ENCODE data around the gene VPS35. TPM values are rescaled to one million over a fixed set of nuclear protein-coding genes. Genes with fewer than 3 reads are reported as not detected.

Gene VPS35
- total RNA-seq = 100 to 1,000 TPM; 112 to 114 TPM

DNA sequence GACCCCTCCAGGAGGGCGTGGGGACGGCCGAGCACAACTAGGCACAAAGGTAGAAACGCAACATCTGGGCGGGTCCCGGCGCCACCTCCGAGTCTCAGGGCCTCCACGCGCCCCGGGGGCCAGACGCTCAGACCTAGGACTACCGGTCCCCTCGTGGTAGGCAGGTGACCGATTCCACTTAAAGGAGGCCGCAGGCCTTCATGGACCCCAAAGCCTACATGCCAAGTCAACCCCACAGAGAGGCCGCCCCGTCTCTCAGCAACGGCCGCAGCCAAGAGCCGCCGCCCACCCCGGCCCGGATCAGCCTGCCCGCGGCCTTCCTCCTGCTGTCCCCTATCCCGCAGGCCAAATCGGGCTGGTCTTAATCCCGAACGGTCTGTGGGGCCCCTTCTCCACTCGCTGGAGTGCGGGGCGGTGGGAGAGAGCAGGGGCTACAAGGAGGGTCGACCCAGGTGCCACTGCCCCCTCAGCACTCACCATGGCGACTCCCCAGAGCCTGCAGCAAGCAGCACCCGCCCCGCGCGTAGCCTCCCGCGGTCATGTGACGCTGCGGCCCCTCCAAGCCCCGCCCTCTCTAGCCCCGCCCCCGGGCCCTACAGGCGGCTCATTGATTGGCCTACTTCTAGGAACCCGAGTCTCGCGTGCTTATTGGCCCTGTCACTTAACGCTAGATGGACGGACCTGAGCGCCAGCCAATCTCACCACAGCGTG is at the start of gene VPS35:
TSS of gene VPS35 (minus strand) at position 525 of the 711 bp plus-strand sequence. CDS start at position 480, 45 bp downstream.
- no peak within 1 kb of the TSS for H3K4me3 Mint-ChIP-seq
- no peaks in the 10 kb centered on the region for H3K27me3 Mint-ChIP-seq
- H3K4me1 Mint-ChIP-seq (ENCODE audit: low read depth) = peaks cover 49% of the 10 kb centered on the region
- intact Hi-C loops (cut with micrococcal nuclease) = loop anchor here (1.0 to 10.0 kb wide), 11 partner anchors 16 to 1922 kb away; partner anchors contain the start of genes C16orf87, DNAJA2, GPT2 and ITFG1
- DNase-seq = peak; percentile 100
- H3K36me3 Mint-ChIP-seq = peaks cover 21% of the 10 kb centered on the region
- ChIA-PET CTCF (interaction anchor here (1.2 to 4.0 kb wide), 3 partner anchors 14 to 195 kb away, joined by 3 to 36 read pairs (median 6); partner anchors contain the start of gene GPT2), POLR2A (interaction anchor here (1.4 kb wide), 1 partner anchor 195 kb away, joined by 9 read pairs; the partner anchor contains the start of gene GPT2)
- no peaks in the 10 kb centered on the region for H3K9me3 Mint-ChIP-seq
- no peak within 1 kb of the TSS for H3K27ac Mint-ChIP-seq

DNA sequence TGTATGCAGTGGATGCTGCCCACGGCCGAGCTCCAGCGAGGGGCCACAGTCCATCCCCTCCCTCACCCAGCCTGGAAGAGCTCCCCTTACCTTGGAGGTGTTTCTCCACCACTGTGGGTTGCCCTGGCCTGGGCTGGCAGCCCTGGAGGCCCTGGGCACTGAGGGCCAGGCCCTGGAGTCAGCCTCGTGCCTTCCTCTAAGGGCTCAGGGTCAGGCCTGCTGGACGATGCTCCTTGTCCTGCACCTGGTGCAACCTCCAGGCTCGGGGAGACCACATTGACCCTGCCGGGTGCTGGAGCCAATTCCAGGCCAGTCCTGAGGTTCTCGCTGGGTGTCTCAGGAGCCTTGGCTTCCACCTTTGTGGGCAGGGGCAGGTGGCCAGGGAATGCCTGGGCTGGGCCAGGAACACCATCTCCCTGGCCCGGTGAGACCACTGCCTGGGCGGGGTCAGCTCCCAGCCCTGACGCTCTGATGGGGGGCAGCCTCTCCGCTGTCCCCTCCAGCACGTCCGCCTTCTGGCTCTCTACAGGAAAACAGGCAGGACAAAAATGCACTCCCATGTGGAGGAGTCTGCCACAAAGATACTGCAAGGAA is 48.7 kb upstream of the VPS35 start:
- Mint-ChIP-seq H3K27me3 (no peaks in the 10 kb centered on the region), H3K27ac (no peak overlapping the region), H3K9me3 (no peaks in the 10 kb centered on the region), H3K4me1 (ENCODE audit: low read depth) (no peaks in the 10 kb centered on the region), H3K36me3 (no peaks in the 10 kb centered on the region), H3K4me3 (no peak overlapping the region)
- no peak for DNase-seq
- ChIA-PET POLR2A (interaction anchor here (0.5 kb wide), 1 partner anchor 74 kb away, joined by 4 read pairs; no protein-coding TSS in a partner anchor), CTCF (interaction anchor here (1.4 kb wide), 1 partner anchor 64 kb away, joined by 3 read pairs; no protein-coding TSS in a partner anchor)
- intact Hi-C loops (cut with micrococcal nuclease) = no loop called here

DNA sequence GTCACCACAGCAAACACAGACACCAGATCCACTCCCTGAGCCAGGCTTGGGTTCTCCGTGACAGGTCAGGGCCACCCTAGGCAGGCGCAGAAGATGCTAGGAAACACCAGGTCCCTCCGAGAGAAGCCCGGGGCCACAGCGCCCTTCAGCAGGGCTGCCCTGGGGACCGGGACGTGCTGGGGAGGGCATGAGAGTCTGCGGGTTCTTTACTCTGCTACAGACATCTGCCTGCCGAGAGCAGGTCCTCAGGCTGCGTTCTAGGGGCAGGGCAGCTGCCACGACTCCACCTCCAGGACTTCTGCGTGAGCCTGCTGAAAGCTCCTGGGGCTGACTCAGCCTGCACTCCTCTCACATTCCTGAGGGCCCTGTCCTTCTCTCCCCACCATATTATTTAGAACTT is 47.7 kb upstream of the VPS35 start:
- no peak overlapping the region for H3K4me3 Mint-ChIP-seq
- H3K27ac Mint-ChIP-seq = no peak overlapping the region
- DNase-seq = no peak
- no peaks in the 10 kb centered on the region for H3K9me3 Mint-ChIP-seq
- POLR2A ChIA-PET = no interaction called here
- no peaks in the 10 kb centered on the region for H3K4me1 Mint-ChIP-seq (ENCODE audit: low read depth)
- CTCF ChIA-PET = no interaction called here
- H3K36me3 Mint-ChIP-seq = no peaks in the 10 kb centered on the region
- intact Hi-C loops (cut with micrococcal nuclease) = no loop called here
- no peaks in the 10 kb centered on the region for H3K27me3 Mint-ChIP-seq

DNA sequence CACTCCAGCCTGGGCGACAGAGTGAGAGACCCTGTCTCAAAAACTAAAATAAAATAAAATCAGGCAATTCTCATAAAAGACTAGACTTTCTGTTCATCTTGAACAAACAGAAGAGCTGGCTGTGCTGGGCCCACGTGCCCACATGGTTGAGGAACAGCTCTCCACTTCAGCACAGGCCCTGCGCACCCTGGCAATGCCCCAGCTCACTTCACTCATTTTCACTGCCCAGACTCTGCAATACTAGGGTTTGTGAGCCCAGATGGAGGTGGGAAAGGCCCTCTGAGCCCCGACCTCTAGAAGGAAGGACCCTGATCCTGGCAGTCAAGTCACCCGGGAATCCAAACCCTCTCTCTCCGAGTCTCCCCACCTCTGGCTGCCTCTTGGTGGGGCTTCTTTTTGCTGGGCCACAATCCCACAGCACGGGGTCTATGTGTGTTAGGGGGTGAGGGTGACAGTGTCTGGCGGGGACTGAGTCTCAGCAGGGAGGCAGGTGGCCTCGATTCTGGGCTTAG is 44.4 kb upstream of the VPS35 start:
- no peak for DNase-seq
- ChIA-PET POLR2A (no interaction called here), CTCF (no interaction called here)
- intact Hi-C loops (cut with micrococcal nuclease) = no loop called here
- H3K27me3 Mint-ChIP-seq = peaks cover 1% of the 10 kb centered on the region
- no peaks in the 10 kb centered on the region for H3K36me3 Mint-ChIP-seq
- H3K4me3 Mint-ChIP-seq = no peak overlapping the region
- no peaks in the 10 kb centered on the region for H3K4me1 Mint-ChIP-seq (ENCODE audit: low read depth)
- no peak overlapping the region for H3K27ac Mint-ChIP-seq
- no peaks in the 10 kb centered on the region for H3K9me3 Mint-ChIP-seq

DNA sequence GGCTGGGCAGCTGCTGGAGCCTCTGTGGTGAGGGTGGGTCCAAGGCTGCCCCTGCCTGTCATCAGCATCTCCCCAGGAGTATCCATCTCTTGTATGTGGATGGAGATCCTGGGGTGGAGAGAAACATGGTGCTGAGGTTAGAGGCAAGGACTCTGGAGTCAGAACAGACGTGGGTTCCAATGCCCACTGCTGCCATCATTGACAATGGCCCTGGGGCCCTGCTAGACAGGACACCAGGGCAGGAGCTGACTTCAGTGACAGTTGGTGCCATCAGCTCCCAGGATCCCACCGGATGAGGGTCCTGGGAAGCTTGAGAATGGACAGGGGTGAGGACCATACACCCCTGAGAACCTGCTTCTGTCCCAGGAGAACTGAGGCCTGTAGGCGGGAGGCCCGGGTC is 43.6 kb upstream of the VPS35 start:
- CTCF ChIA-PET = no interaction called here
- no peak overlapping the region for H3K4me3 Mint-ChIP-seq
- POLR2A ChIA-PET = no interaction called here

DNA sequence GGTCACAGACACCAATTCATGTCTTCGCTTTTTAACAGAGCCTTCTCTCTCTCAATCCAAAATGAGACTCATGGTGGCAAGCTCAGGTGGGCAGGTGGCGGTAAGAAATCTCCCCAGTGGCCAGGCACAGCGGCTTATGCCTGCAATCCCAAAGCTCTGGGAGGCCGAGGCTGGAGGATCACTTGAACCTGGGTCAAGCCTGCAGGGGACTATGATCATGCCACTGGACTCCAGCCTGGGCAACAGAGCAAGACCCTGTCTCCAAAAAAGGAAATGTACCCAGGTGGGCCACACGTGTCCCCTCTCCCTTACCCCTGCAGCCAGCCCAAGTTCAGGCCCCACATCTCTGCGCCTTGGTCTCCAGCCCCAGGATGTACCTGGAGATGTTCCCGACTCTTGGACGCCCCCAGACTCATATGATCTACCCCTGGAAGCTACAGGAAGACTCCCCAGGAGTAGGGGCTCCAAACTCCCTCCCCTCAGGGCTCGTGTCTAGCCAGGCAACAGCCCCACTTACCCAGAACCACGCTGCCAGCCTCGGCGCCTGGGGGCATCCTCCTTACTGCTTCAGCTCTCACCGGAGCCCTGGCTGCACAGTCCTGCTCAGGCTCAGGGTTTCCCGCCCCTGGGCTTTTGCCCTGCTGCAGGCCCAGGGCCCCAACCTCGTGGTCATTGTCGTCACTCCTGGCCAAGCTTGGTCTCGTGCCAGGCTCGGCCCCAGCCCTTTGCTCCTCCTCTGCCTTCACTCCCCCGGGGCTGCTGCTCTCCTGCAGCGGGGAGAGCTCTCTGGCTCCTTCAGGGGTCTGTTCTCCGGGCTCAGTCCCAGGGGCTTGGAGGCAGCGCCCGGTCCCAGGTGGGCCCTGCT is 42.9 kb upstream of the VPS35 start:
- H3K27ac Mint-ChIP-seq = no peak overlapping the region
- intact Hi-C loops (cut with micrococcal nuclease) = no loop called here
- peaks cover 1% of the 10 kb centered on the region for H3K27me3 Mint-ChIP-seq
- no peak for DNase-seq
- ChIA-PET CTCF (interaction anchor here (0.5 kb wide), 1 partner anchor 10 kb away, joined by 3 read pairs; no protein-coding TSS in a partner anchor), POLR2A (no interaction called here)
- no peaks in the 10 kb centered on the region for H3K36me3 Mint-ChIP-seq
- H3K9me3 Mint-ChIP-seq = no peaks in the 10 kb centered on the region
- no peak overlapping the region for H3K4me3 Mint-ChIP-seq
- H3K4me1 Mint-ChIP-seq (ENCODE audit: low read depth) = no peaks in the 10 kb centered on the region

More for the DNA sequence above, 43.6 kb upstream of the VPS35 start:
- Mint-ChIP-seq H3K4me1 (ENCODE audit: low read depth) (no peaks in the 10 kb centered on the region), H3K27me3 (peaks cover 1% of the 10 kb centered on the region), H3K36me3 (no peaks in the 10 kb centered on the region), H3K9me3 (no peaks in the 10 kb centered on the region), H3K27ac (no peak overlapping the region)
- intact Hi-C loops (cut with micrococcal nuclease) = no loop called here
- no peak for DNase-seq

DNA sequence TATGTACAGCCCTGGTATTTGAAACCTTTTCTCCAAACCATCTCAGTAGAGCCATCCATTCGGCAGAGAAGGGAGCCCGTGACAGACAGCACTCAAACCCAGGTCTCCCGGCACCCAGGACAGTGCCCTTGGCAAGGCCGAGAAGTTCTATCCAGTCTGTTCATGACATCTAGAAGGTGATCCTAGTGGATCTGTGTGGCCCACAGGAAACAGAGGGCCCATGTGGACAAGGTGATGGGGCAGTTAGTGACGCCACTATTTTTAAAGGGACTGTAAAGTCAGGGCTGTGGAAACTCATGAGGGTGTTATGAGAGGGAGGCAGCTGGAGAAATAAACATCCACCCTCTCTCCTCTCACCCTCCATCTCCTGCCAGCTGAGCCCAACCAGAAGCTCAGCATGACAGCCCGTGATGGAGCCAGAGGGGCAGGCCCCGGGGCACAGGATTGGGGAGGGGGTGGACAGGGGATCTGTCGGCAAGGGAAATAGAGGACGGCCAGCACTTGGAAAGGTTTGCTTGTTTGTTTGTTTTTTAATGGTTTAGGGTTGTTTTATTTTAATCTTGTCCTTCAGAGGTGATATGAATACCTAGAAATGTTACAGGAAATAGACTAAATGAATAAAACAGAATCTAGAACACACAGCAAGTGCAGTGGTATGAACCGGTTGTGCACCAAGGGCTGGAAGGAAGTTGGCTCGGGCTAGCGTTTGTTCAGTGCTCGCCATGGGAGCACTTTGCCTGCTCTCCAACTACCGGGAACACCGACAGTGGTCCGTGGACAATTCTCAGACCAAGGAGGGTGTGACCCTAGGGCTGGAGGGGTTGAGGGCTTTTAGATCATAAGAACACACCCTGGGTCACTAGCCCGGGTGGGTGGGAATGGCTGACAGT is 42.1 kb upstream of the VPS35 start:
- ChIA-PET CTCF (no interaction called here), POLR2A (no interaction called here)
- no peaks in the 10 kb centered on the region for H3K36me3 Mint-ChIP-seq
- H3K4me1 Mint-ChIP-seq (ENCODE audit: low read depth) = no peaks in the 10 kb centered on the region
- no peak overlapping the region for H3K4me3 Mint-ChIP-seq
- intact Hi-C loops (cut with micrococcal nuclease) = no loop called here
- no peak for DNase-seq
- peaks cover 1% of the 10 kb centered on the region for H3K27me3 Mint-ChIP-seq
- H3K27ac Mint-ChIP-seq = no peak overlapping the region
- H3K9me3 Mint-ChIP-seq = no peaks in the 10 kb centered on the region

DNA sequence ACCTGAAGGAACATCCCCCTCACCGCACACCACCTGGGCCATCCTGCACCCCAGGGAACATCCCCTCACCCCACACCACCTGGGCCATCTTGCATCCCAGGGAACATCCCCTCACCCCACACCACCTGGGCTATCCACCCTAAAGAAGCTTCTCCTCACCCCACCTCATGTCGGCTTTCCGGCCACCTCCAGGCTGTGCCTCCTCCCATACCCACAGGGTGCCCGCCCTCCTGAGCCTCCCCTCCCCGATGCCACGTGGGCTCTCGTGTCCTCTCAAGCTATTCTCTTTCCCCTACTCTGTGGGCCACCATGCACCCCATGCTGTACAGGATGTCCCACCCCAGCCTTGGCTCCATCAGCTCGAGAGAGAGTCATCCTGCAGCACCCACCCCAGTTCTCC is 41.1 kb upstream of the VPS35 start:
- no peak for DNase-seq
- no peak overlapping the region for H3K27ac Mint-ChIP-seq
- intact Hi-C loops (cut with micrococcal nuclease) = no loop called here
- peaks cover 6% of the 10 kb centered on the region for H3K9me3 Mint-ChIP-seq
- no peaks in the 10 kb centered on the region for H3K36me3 Mint-ChIP-seq
- H3K4me3 Mint-ChIP-seq = no peak overlapping the region
- ChIA-PET POLR2A (no interaction called here), CTCF (interaction anchor here (0.6 kb wide), 1 partner anchor 731 kb away, joined by 3 read pairs; the partner anchor contains the start of gene PHKB)
- peaks cover 1% of the 10 kb centered on the region for H3K27me3 Mint-ChIP-seq
- no peaks in the 10 kb centered on the region for H3K4me1 Mint-ChIP-seq (ENCODE audit: low read depth)

DNA sequence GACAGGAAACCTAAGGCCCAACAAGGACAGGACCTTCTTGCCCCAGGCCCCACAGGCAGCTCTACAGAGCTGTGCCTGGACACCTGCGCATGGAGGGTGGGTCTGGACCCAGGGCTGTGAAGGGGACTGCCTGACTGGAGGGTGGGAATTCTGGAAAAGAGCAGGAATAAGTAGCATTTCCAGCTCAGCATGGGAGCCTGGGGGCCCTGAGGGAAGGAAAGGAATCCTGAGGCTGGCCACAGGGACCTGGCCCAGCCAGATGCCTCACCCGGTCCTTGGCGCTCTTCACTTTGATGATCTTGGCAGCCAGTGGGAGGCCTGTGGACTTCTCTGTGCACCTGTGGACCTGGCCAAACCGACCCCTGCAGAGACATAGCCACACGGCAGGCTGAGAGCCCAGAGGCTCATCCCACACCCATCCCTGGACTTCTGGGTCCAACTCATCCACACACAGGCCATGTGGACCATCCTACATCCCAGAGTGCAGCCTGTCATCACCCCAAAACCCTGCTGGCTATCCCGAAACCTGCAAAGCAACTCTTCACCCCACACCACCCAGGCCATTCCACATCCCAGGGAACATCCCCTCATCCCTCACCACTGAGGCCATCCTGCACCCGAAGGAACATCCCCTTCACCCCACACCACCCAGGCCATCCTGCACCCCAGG is 40.5 kb upstream of the VPS35 start:
- Mint-ChIP-seq H3K27ac (no peak overlapping the region), H3K4me1 (ENCODE audit: low read depth) (no peaks in the 10 kb centered on the region), H3K36me3 (no peaks in the 10 kb centered on the region), H3K27me3 (peaks cover 1% of the 10 kb centered on the region), H3K4me3 (no peak overlapping the region), H3K9me3 (peaks cover 10% of the 10 kb centered on the region)
- intact Hi-C loops (cut with micrococcal nuclease) = no loop called here
- DNase-seq = no peak
- ChIA-PET CTCF (interaction anchor here (0.6 kb wide), 1 partner anchor 732 kb away, joined by 3 read pairs; the partner anchor contains the start of gene PHKB), POLR2A (no interaction called here)

DNA sequence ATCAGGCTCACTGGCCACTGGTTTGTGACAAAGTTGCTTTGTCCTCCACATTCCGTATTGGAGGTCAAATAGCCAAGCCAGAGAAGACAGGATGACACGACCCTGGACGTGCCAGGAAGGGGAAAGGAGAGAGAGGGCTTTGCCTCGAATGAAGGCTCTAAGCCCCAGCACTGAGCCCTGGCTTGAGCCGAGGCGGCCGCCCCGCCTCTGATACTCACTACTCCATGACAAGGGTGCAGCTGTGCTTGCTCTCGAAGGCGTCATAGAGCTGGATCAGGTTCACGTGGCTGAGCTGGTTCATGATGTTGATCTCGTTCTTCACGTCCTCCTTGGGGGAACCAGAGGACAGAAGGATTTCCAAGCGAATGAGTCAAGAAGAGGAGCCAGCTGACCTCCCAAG is 39.8 kb upstream of the VPS35 start:
- H3K4me3 Mint-ChIP-seq = no peak overlapping the region
- ChIA-PET CTCF (no interaction called here), POLR2A (no interaction called here)
- intact Hi-C loops (cut with micrococcal nuclease) = no loop called here
- H3K36me3 Mint-ChIP-seq = no peaks in the 10 kb centered on the region
- peaks cover 12% of the 10 kb centered on the region for H3K9me3 Mint-ChIP-seq
- peaks cover 1% of the 10 kb centered on the region for H3K27me3 Mint-ChIP-seq
- no peak for DNase-seq
- H3K27ac Mint-ChIP-seq = no peak overlapping the region
- H3K4me1 Mint-ChIP-seq (ENCODE audit: low read depth) = no peaks in the 10 kb centered on the region

DNA sequence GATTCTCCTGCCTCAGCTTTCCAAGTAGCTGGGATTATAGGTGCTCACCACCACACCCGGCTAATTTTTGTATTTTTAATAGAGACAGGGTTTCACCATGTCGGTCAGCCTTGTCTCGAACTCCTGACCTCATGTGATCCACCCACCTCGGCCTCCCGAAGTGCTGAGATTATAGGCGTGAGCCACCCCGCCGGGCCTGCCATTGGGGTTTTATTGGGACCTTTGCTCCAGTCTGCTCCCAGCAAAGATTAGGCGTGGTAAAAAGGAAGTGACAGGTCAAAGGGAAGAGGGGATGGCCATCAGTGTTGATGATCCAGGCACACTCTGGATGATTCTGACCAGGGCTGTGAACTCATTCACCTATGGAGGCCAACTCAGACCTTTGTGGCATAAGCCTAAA is 38.7 kb upstream of the VPS35 start:
- no peaks in the 10 kb centered on the region for H3K4me1 Mint-ChIP-seq (ENCODE audit: low read depth)
- H3K4me3 Mint-ChIP-seq = no peak overlapping the region
- peaks cover 1% of the 10 kb centered on the region for H3K27me3 Mint-ChIP-seq
- no peak for DNase-seq
- no peaks in the 10 kb centered on the region for H3K36me3 Mint-ChIP-seq
- ChIA-PET CTCF (no interaction called here), POLR2A (no interaction called here)
- intact Hi-C loops (cut with micrococcal nuclease) = no loop called here
- H3K9me3 Mint-ChIP-seq = peaks cover 12% of the 10 kb centered on the region
- no peak overlapping the region for H3K27ac Mint-ChIP-seq

Data from activated CD4-positive, alpha-beta memory T cell treated with anti-CD3 and anti-CD28 coated beads for 36 hours (primary cell).